Measurements from ENCODE around the gene UST.

UST gene

DNA sequence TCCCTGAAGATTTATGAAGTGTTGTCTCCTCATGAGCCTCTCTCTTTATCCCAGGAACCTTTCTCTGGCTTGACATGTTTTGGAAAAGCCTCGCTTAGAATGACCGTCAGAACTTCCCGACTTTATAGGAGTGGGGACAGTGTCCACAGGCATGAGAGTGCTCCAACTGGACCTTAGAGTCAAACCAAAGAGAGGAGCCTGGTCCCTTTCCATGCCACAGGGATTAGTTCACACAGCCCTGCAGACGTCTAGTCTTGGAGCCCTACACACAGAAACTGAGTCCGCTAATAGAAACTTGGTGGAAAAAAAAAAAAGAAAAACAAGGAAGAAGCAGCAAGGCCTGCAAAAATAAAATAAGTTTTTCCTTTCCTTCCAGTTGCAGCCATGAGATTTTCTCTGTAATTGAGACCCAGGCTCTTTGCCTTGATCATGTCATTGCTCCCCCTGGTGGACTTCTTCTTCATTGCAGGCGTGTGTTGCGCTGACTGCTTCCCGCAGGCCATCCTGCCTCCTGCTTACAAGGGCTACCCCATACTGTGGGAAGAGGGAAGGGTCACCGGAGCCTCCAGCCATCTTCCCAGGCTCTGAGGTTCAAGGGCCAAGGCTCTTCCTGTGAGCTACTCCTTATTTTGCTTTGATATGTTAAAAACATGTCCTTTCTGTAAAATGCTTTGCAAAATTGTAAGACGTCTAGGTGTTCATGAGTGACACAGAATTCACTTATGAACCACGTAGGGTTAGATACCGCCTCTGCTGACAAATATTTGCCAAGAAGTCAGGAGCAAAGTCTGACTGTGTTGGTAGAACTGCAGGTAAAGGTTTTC lies 201.0 kb downstream of the UST start:
- Histone ChIP-seq H3K9ac (ENCODE audit: low read length) (no peak overlapping the region), H3K27ac (ENCODE audit: low read depth, low read length) (no peak overlapping the region), H2AFZ (ENCODE audit: low read depth, low read length, severe bottlenecking) (no peak overlapping the region), H3K9me3 (ENCODE audit: insufficient read depth, low read length) (no peaks in the 10 kb centered on the region), H3K79me2 (ENCODE audit: insufficient read depth, low read length) (no peaks in the 10 kb centered on the region), H3K4me2 (ENCODE audit: low read depth, low read length, poor library complexity, severe bottlenecking) (no peak overlapping the region), H3K4me3 (ENCODE audit: insufficient read depth, low read length, poor library complexity, severe bottlenecking) (no peak overlapping the region), H3K36me3 (ENCODE audit: low read length) (no peaks in the 10 kb centered on the region), H3F3A (ENCODE audit: insufficient read depth) (no peaks in the 10 kb centered on the region), H3K27me3 (ENCODE audit: low read length) (no peaks in the 10 kb centered on the region), H3K9me2 (replicated peaks; ENCODE audit: insufficient read depth, low read length) (no peaks in the 10 kb centered on the region), H4K20me1 (ENCODE audit: low read depth, low read length) (no peaks in the 10 kb centered on the region)
- no peak for TF ChIP-seq EZH2phosphoT487 (conservative IDR thresholded peaks at IDR 0.05; ENCODE audit: low read length)
- TF ChIP-seq, protein P1, sequence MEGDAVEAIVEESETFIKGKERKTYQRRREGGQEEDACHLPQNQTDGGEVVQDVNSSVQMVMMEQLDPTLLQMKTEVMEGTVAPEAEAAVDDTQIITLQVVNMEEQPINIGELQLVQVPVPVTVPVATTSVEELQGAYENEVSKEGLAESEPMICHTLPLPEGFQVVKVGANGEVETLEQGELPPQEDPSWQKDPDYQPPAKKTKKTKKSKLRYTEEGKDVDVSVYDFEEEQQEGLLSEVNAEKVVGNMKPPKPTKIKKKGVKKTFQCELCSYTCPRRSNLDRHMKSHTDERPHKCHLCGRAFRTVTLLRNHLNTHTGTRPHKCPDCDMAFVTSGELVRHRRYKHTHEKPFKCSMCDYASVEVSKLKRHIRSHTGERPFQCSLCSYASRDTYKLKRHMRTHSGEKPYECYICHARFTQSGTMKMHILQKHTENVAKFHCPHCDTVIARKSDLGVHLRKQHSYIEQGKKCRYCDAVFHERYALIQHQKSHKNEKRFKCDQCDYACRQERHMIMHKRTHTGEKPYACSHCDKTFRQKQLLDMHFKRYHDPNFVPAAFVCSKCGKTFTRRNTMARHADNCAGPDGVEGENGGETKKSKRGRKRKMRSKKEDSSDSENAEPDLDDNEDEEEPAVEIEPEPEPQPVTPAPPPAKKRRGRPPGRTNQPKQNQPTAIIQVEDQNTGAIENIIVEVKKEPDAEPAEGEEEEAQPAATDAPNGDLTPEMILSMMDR (IDR thresholded peaks at IDR 0.05; ENCODE audit: insufficient read depth, low read length, poor library complexity, severe bottlenecking): peak; percentile 72

DNA sequence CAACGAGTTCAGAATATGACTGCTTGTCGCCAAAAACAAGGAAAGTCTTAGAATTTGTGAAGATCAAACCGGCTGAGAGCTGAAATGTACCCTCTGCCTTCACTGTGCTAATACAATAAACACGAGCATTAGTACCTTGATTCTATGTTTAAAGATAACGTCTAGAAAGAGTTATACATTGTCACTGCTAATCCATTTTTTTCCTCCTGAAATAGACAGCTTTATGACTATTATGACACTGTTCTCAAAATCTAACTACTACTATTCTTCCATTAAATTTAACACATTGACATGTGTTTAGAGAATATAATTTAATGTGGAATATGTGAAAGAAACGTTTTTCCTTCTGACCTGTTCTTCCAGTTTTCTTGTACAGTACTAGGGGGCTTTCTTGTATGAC lies 204.8 kb downstream of the UST start:
- H3K79me2 ChIP-seq (ENCODE audit: insufficient read depth, low read length): no peaks in the 10 kb centered on the region
- no peak overlapping the region for H2AFZ ChIP-seq (ENCODE audit: low read depth, low read length, severe bottlenecking)
- TF ChIP-seq, protein P1 (IDR thresholded peaks at IDR 0.05; ENCODE audit: insufficient read depth, low read length, poor library complexity, severe bottlenecking): no peak
- TF ChIP-seq EZH2phosphoT487 (conservative IDR thresholded peaks at IDR 0.05; ENCODE audit: low read length): no peak
- H3K4me2 ChIP-seq (ENCODE audit: low read depth, low read length, poor library complexity, severe bottlenecking): no peak overlapping the region
- H3K27ac ChIP-seq (ENCODE audit: low read depth, low read length): no peak overlapping the region
- no peak overlapping the region for H3K4me3 ChIP-seq (ENCODE audit: insufficient read depth, low read length, poor library complexity, severe bottlenecking)
- no peaks in the 10 kb centered on the region for H3K9me2 ChIP-seq (replicated peaks; ENCODE audit: insufficient read depth, low read length)
- no peaks in the 10 kb centered on the region for H3F3A ChIP-seq (ENCODE audit: insufficient read depth)
- H4K20me1 ChIP-seq (ENCODE audit: low read depth, low read length): no peaks in the 10 kb centered on the region
- H3K27me3 ChIP-seq (ENCODE audit: low read length): no peaks in the 10 kb centered on the region
- no peak overlapping the region for H3K9ac ChIP-seq (ENCODE audit: low read length)
- H3K9me3 ChIP-seq (ENCODE audit: insufficient read depth, low read length): no peaks in the 10 kb centered on the region
- H3K36me3 ChIP-seq (ENCODE audit: low read length): no peaks in the 10 kb centered on the region

DNA sequence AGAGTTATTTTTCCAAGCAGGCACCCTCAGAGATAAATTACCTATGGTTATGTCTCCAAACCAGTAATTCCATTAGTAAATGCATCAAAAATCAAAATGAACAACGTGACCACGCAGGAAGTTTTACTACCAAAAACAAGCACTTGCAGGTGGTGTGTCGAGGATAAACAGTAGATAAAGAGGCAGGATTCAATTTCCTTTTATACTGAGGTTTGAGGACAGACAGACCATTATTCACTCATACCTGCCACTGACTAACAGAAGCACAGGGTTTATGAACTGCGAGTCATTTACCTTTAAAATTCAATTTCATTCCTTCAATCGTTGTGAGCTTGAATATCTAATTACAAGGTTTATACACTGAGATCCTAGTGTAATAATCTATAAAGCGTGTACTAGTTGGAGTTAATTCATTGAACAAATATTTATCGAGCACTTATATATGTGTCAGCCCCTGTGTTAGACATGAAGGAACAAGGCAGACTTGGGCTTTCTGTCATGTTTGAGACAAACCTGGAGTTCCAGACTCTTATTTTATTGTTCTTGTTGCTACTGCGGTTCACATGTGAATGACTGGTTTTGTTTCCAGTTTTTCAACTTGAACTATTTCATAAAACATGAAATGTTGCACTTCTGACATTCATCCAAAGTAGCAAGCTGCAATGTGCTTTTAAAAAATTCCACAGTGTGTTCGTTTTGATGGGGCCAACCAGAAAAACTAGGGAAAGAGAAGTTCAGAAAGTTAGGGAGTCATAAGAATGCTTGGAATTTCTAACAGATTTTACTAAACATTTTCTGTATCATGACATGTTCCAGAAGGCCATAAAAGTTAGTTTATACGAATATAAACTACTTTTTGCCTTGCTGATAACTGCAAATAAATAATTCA lies 205.6 kb downstream of the UST start:
- Histone ChIP-seq H3K4me3 (ENCODE audit: insufficient read depth, low read length, poor library complexity, severe bottlenecking) (no peak overlapping the region), H3K27me3 (ENCODE audit: low read length) (no peaks in the 10 kb centered on the region), H3K27ac (ENCODE audit: low read depth, low read length) (no peak overlapping the region), H3K9me3 (ENCODE audit: insufficient read depth, low read length) (no peaks in the 10 kb centered on the region), H3K9ac (ENCODE audit: low read length) (no peak overlapping the region), H2AFZ (ENCODE audit: low read depth, low read length, severe bottlenecking) (no peak overlapping the region), H4K20me1 (ENCODE audit: low read depth, low read length) (no peaks in the 10 kb centered on the region), H3K4me2 (ENCODE audit: low read depth, low read length, poor library complexity, severe bottlenecking) (no peak overlapping the region), H3K79me2 (ENCODE audit: insufficient read depth, low read length) (no peaks in the 10 kb centered on the region), H3K9me2 (replicated peaks; ENCODE audit: insufficient read depth, low read length) (no peaks in the 10 kb centered on the region), H3K36me3 (ENCODE audit: low read length) (no peaks in the 10 kb centered on the region), H3F3A (ENCODE audit: insufficient read depth) (no peaks in the 10 kb centered on the region)
- TF ChIP-seq EZH2phosphoT487 (conservative IDR thresholded peaks at IDR 0.05; ENCODE audit: low read length): no peak
- TF ChIP-seq, protein P1 (IDR thresholded peaks at IDR 0.05; ENCODE audit: insufficient read depth, low read length, poor library complexity, severe bottlenecking): no peak

All from SU-DHL-6 (cell line).